ENCODE measurements around the gene ARF4.
"Not testable (repeated sequence)": the region's sequence is repeated elsewhere in the genome, so short reads cannot be mapped to it uniquely, and the experiment has no call there.

Gene ARF4

GRCh38 chr3:57597127-57597923 lies at the start of gene ARF4:
ARF4 (minus strand) TSS chr3:57597344; CDS start chr3:57597140, 204 bp downstream.
- H3K4me3 ChIP-seq (ENCODE audit: low read depth, low read length): peak within 1 kb of the TSS; percentile 81
- TF ChIP-seq CTCF (IDR thresholded peaks at IDR 0.05; ENCODE audit: low read depth, low read length): no peak

- TF ChIP-seq CTCF (IDR thresholded peaks at IDR 0.05; ENCODE audit: low read depth, low read length): no peak
- no peak overlapping the region for H3K4me3 ChIP-seq (ENCODE audit: low read depth, low read length)
These were observed 49.6 kb upstream of the ARF4 start for GRCh38 chr3:57646723-57647122.

- no peak for TF ChIP-seq CTCF (IDR thresholded peaks at IDR 0.05; ENCODE audit: low read depth, low read length)
These were observed 47.6 kb upstream of the ARF4 start for GRCh38 chr3:57644740-57645139.

GRCh38 chr3:57637391-57637790 lies 40.2 kb upstream of the ARF4 start:
- no peak for TF ChIP-seq CTCF (IDR thresholded peaks at IDR 0.05; ENCODE audit: low read depth, low read length)
- no peak overlapping the region for H3K4me3 ChIP-seq (ENCODE audit: low read depth, low read length)

More at GRCh38 chr3:57644740-57645139, 47.6 kb upstream of the ARF4 start:
- no peak overlapping the region for H3K4me3 ChIP-seq (ENCODE audit: low read depth, low read length)

- H3K4me3 ChIP-seq (ENCODE audit: low read depth, low read length): not testable (repeated sequence)
These were observed 37.1 kb upstream of the ARF4 start for GRCh38 chr3:57634259-57634658.

- TF ChIP-seq CTCF (IDR thresholded peaks at IDR 0.05; ENCODE audit: low read depth, low read length): no peak
- no peak overlapping the region for H3K4me3 ChIP-seq (ENCODE audit: low read depth, low read length)
These were observed 30.8 kb upstream of the ARF4 start for GRCh38 chr3:57627976-57628375.

- no peak overlapping the region for H3K4me3 ChIP-seq (ENCODE audit: low read depth, low read length)
- no peak for TF ChIP-seq CTCF (IDR thresholded peaks at IDR 0.05; ENCODE audit: low read depth, low read length)
These were observed 27.7 kb upstream of the ARF4 start for GRCh38 chr3:57624801-57625200.

- H3K4me3 ChIP-seq (ENCODE audit: low read depth, low read length): no peak overlapping the region
- TF ChIP-seq CTCF (IDR thresholded peaks at IDR 0.05; ENCODE audit: low read depth, low read length): no peak
These were observed 25.2 kb upstream of the ARF4 start for GRCh38 chr3:57622362-57622761.
